KMS-11 (cell line): ENCODE measurements around the gene INPP5A.

Source experiments
- H2AFZ ChIP-seq: fragments of 200-600 bp; sonication (generic); 2 replicates; pipeline ENCODE4 v1.6.1; 2016; ENCODE audit warnings: antibody characterized with exemption, mixed run types, low read depth
- H3K27ac ChIP-seq: fragments of 200-600 bp; sonication (generic); 2 replicates; pipeline ENCODE4 v1.6.1; 2016; ENCODE audit warnings: mild to moderate bottlenecking, mixed run types
- H3K27me3 ChIP-seq: fragments of 200-600 bp; sonication (generic); 2 replicates; pipeline ENCODE4 v1.6.1; 2017; ENCODE audit warnings: mild to moderate bottlenecking, low read depth, mixed run types, moderate library complexity; ENCODE audit not compliant: insufficient read depth
- H3K36me3 ChIP-seq: fragments of 200-600 bp; sonication (generic); 2 replicates; pipeline ENCODE4 v1.6.1; 2017; ENCODE audit warnings: mild to moderate bottlenecking, mixed run types; ENCODE audit not compliant: insufficient read depth
- H3K4me1 ChIP-seq: fragments of 200-600 bp; sonication (generic); 2 replicates; pipeline ENCODE4 v1.6.1; 2016; ENCODE audit warnings: mild to moderate bottlenecking, low read depth, mixed run types; ENCODE audit not compliant: poor library complexity, severe bottlenecking
- H3K4me2 ChIP-seq: fragments of 200-600 bp; sonication (generic); 2 replicates; pipeline ENCODE4 v1.7.0; 2016; ENCODE audit warnings: mild to moderate bottlenecking, mixed run types
- H3K4me3 ChIP-seq: fragments of 200-600 bp; sonication (generic); IDR thresholded peaks from 2 replicates; pipeline ENCODE4 v1.6.1; 2017; ENCODE audit warnings: low read depth, low read length, mixed read lengths; ENCODE audit not compliant: insufficient read depth
- H3K79me2 ChIP-seq: fragments of 200-600 bp; sonication (generic); 2 replicates; pipeline ENCODE4 v1.6.1; 2016; ENCODE audit warnings: low read depth, mixed run types; ENCODE audit not compliant: insufficient read depth
- H3K9ac ChIP-seq: fragments of 200-600 bp; sonication (generic); 2 replicates; pipeline ENCODE4 v1.6.1; 2016; ENCODE audit warnings: mild to moderate bottlenecking, mixed run types
- H4K20me1 ChIP-seq: fragments of 200-600 bp; sonication (generic); 2 replicates; pipeline ENCODE4 v1.6.1; 2016; ENCODE audit warnings: mild to moderate bottlenecking, mixed run types; ENCODE audit not compliant: insufficient read depth
- CTCF ChIP-seq: fragments of 200-600 bp; sonication (generic); conservative IDR thresholded peaks from 2 replicates; pipeline ENCODE4 v1.6.1; 2017; ENCODE audit warnings: low read depth, mild to moderate bottlenecking, antibody characterized with exemption, low read length, moderate library complexity, mixed read lengths

INPP5A gene

GRCh38 chr10:132709471-132709951 is 171.9 kb downstream of the INPP5A start:
- no peak overlapping the region for H2AFZ ChIP-seq
- no peaks in the 10 kb centered on the region for H3K4me1 ChIP-seq
- H3K36me3 ChIP-seq: no peaks in the 10 kb centered on the region
- no peak overlapping the region for H3K4me2 ChIP-seq
- H3K9ac ChIP-seq: no peak overlapping the region
- H3K79me2 ChIP-seq: no peaks in the 10 kb centered on the region
- no peak for TF ChIP-seq CTCF
- H3K27ac ChIP-seq: no peak overlapping the region
- no peak overlapping the region for H3K4me3 ChIP-seq
- H4K20me1 ChIP-seq: no peaks in the 10 kb centered on the region
- H3K27me3 ChIP-seq: no peaks in the 10 kb centered on the region

GRCh38 chr10:132710036-132710686 is 172.6 kb downstream of the INPP5A start:
- Histone ChIP-seq H2AFZ (no peak overlapping the region), H3K27me3 (no peaks in the 10 kb centered on the region), H3K27ac (no peak overlapping the region), H3K9ac (no peak overlapping the region), H3K4me2 (no peak overlapping the region), H3K79me2 (no peaks in the 10 kb centered on the region), H3K36me3 (no peaks in the 10 kb centered on the region), H3K4me1 (no peaks in the 10 kb centered on the region), H4K20me1 (no peaks in the 10 kb centered on the region), H3K4me3 (no peak overlapping the region)
- TF ChIP-seq CTCF: no peak

GRCh38 chr10:132710746-132711612 is 173.4 kb downstream of the INPP5A start:
- no peak overlapping the region for H3K9ac ChIP-seq
- H4K20me1 ChIP-seq: no peaks in the 10 kb centered on the region
- H3K79me2 ChIP-seq: no peaks in the 10 kb centered on the region
- H3K36me3 ChIP-seq: no peaks in the 10 kb centered on the region
- H3K27ac ChIP-seq: no peak overlapping the region
- no peak overlapping the region for H2AFZ ChIP-seq
- H3K4me1 ChIP-seq: no peaks in the 10 kb centered on the region
- no peak for TF ChIP-seq CTCF
- no peak overlapping the region for H3K4me2 ChIP-seq
- no peaks in the 10 kb centered on the region for H3K27me3 ChIP-seq
- no peak overlapping the region for H3K4me3 ChIP-seq

GRCh38 chr10:132711613-132712121 is 174.1 kb downstream of the INPP5A start:
- Histone ChIP-seq H2AFZ (no peak overlapping the region), H3K79me2 (no peaks in the 10 kb centered on the region), H3K27me3 (no peaks in the 10 kb centered on the region), H3K9ac (no peak overlapping the region), H3K27ac (no peak overlapping the region), H3K4me2 (no peak overlapping the region), H3K4me1 (no peaks in the 10 kb centered on the region), H4K20me1 (no peaks in the 10 kb centered on the region), H3K4me3 (no peak overlapping the region), H3K36me3 (no peaks in the 10 kb centered on the region)
- no peak for TF ChIP-seq CTCF
